ENCODE results near the gene ARL8A.

- no peak for TF ChIP-seq POLR2A (IDR thresholded peaks at IDR 0.05)
- no peak for TF ChIP-seq CTCF (IDR thresholded peaks at IDR 0.05)
- TF ChIP-seq POLR2AphosphoS5 (IDR thresholded peaks at IDR 0.05) = no peak
- no peak for TF ChIP-seq EP300 (IDR thresholded peaks at IDR 0.05)
Observed at GRCh38 chr1:202148391-202148790, 3.9 kb upstream of the ARL8A start.
